ENCODE data around the gene RRP9. TPM values are rescaled to one million over a fixed set of nuclear protein-coding genes. Genes with fewer than 3 reads are reported as not detected.

RRP9 gene, protein sequence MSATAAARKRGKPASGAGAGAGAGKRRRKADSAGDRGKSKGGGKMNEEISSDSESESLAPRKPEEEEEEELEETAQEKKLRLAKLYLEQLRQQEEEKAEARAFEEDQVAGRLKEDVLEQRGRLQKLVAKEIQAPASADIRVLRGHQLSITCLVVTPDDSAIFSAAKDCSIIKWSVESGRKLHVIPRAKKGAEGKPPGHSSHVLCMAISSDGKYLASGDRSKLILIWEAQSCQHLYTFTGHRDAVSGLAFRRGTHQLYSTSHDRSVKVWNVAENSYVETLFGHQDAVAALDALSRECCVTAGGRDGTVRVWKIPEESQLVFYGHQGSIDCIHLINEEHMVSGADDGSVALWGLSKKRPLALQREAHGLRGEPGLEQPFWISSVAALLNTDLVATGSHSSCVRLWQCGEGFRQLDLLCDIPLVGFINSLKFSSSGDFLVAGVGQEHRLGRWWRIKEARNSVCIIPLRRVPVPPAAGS
- total RNA-seq: 12.9 TPM

GRCh38 chr3:51941798-51942602, at the start of gene RRP9, which contains the start of gene PARP3:
TSS of gene RRP9 (minus strand) at chr3:51941904. CDS start at chr3:51941867, 37 bp downstream.
TSS of gene PARP3 (plus strand) at chr3:51942363. CDS start at chr3:51943356, 993 bp downstream.

DNA sequence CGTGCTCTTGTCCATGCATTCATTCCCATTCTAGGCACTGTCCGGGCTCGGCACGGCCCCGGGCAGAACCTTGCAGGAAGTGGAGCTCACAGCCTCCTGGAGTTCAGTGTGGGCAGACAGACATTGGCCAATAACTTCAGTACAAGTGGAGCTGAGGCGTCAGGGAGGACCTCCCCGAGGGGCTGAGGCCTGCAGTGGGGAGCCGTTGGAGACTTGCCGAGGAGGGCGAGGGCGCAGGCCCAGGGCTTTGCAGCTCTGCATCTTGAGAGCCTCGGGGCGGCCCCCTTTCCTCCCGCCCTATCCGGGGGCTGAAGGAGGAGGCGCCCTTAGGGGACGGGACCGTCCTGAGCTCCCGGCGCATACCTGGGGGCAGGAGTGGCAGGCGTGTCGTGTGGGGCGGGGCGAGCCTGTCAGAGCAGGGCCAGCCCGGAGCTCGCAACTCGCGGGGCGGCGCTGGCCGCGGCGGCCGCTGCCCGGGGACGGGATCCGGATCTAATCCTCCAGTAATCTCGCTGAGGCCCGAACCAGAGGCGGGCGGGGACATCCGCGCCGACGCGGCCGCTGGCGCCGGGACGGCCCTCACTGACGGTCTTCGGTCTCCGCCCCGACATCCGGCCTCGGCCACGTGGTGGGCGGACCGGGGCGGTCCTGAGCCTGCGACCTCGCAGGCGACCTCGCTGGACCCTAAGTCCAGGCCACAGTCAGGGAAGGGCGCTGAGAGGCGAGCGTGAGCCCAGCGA, 41.3 kb upstream of the RRP9 start, which contains the start of gene ACY1:
Gene ACY1, plus strand, starts transcription at position 698 of the 740 bp plus-strand sequence. CDS start 530 bp downstream, outside the sequence.

GRCh38 chr3:51974963-51975851, 33.5 kb upstream of the RRP9 start, which contains the start of gene ABHD14A:
TSS of gene ABHD14A (plus strand) at chr3:51975064. CDS start at chr3:51975136, 72 bp downstream.

GRCh38 chr3:51967384-51968169, 25.9 kb upstream of the RRP9 start, which contains the start of gene PCBP4:
TSS of gene PCBP4 (minus strand) at chr3:51967454. CDS start at chr3:51961240, 6,214 bp downstream.

DNA sequence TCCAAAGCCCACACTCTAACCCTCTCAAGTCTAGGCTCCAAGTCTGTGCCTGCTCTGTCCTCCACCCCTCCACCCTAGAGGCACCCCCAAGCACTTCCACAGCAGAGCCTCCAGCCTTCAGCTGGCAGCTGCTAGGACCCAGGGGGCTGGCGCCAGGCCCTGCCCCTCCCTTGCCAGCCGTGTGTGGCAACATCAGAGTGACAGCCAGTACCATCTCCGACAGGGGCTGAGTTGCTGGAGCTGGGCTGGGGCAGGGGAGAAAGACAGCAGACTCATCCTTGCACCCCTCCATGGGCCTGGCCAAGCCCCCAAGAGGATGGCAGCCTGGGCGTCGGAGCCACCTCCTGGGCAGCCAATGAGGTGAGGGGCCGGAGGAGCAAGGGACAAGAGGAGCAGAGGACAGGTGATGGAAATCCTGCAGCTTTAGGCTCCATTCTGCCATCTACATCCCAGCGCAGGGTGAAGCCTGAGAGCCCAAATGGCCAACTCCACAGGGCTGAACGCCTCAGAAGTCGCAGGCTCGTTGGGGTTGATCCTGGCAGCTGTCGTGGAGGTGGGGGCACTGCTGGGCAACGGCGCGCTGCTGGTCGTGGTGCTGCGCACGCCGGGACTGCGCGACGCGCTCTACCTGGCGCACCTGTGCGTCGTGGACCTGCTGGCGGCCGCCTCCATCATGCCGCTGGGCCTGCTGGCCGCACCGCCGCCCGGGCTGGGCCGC, 13.6 kb upstream of the RRP9 start, which contains the start of gene GPR62:
Gene GPR62, plus strand, starts transcription at position 207 of the 718 bp plus-strand sequence. Its CDS starts 272 bp downstream, at position 479.

Small RNA genes within 50 kb of the gene (small RNA-seq; reads per million reads assigned to genes)
- not detected for gene AC115284.1

Other genes starting within 250 kb of the RRP9 start
- gene GRM2, start 234.8 kb downstream of the RRP9 start, total RNA-seq: 12.5 TPM
- gene IQCF6, start 162.7 kb downstream of the RRP9 start, total RNA-seq: not detected
- gene IQCF2, start 80.3 kb downstream of the RRP9 start, total RNA-seq: not detected
- not detected for gene IQCF5, start 66.3 kb downstream of the RRP9 start, total RNA-seq
- not detected for gene IQCF1, start 38.6 kb downstream of the RRP9 start, total RNA-seq
- gene PARP3, start 459 bp upstream of the RRP9 start, total RNA-seq: 4.8 TPM
- 0.46 TPM for gene GPR62, start 13.5 kb upstream of the RRP9 start, total RNA-seq
- 38.8 TPM for gene PCBP4, start 25.6 kb upstream of the RRP9 start, total RNA-seq
- gene ABHD14B, start 32.1 kb upstream of the RRP9 start, total RNA-seq: 3.9 TPM
- 33.0 TPM for gene ABHD14A, start 33.2 kb upstream of the RRP9 start, total RNA-seq
- 4.2 TPM for gene ACY1, start 41.6 kb upstream of the RRP9 start, total RNA-seq
- 715 TPM for gene RPL29, start 54.0 kb upstream of the RRP9 start, total RNA-seq
- 9.5 TPM for gene DUSP7, start 114.7 kb upstream of the RRP9 start, total RNA-seq
- 5.1 TPM for gene POC1A, start 212.5 kb upstream of the RRP9 start, total RNA-seq